ENCODE measurements around the gene DYSF.

- TF ChIP-seq POLR2A (IDR thresholded peaks at IDR 0.05; ENCODE audit: low read length), result no peak
- TF ChIP-seq GATA1 (IDR thresholded peaks at IDR 0.05; ENCODE audit: low read depth, low read length), result no peak
Observed at GRCh38 chr2:71546777-71547281, 93.5 kb downstream of the DYSF start.
